Left lobe of liver (tissue), 2 donors: Measurements from ENCODE around the gene ZNF699. TPM values are rescaled to one million over a fixed set of nuclear protein-coding genes. Genes with fewer than 3 reads are reported as not detected.
A peak's percentile ranks its signal among the peaks of the same experiment; 100 is the strongest.
"Not testable (repeated sequence)": the region's sequence is repeated elsewhere in the genome, so short reads cannot be mapped to it uniquely, and the experiment has no call there.

ENCODE experiments used
- ATAC-seq: fragments of 200-7000 bp; cut with Tn5 transposase; one replicate; pipeline ENCODE4 v1.9.1; 2020; ENCODE audit warnings: mild to moderate bottlenecking, moderate library complexity
- DNase-seq: peaks from one replicate; pipeline ENCODE4 v3.0.0-alpha.2; 2020; ENCODE audit warnings: low spot score
- total RNA-seq: library from RNA; stranded (reverse); gene quantifications from one replicate; pipeline ENCODE4 v1.2.1, GENCODE V29; 2021
- donor health status: DM: no; HTN: no; CAD: no; lungs with moderate emphysema.
- donor health status: DM: no; HTN: yes; CAD: no.

The ZNF699 gene
- 0.93 TPM for total RNA-seq

DNA sequence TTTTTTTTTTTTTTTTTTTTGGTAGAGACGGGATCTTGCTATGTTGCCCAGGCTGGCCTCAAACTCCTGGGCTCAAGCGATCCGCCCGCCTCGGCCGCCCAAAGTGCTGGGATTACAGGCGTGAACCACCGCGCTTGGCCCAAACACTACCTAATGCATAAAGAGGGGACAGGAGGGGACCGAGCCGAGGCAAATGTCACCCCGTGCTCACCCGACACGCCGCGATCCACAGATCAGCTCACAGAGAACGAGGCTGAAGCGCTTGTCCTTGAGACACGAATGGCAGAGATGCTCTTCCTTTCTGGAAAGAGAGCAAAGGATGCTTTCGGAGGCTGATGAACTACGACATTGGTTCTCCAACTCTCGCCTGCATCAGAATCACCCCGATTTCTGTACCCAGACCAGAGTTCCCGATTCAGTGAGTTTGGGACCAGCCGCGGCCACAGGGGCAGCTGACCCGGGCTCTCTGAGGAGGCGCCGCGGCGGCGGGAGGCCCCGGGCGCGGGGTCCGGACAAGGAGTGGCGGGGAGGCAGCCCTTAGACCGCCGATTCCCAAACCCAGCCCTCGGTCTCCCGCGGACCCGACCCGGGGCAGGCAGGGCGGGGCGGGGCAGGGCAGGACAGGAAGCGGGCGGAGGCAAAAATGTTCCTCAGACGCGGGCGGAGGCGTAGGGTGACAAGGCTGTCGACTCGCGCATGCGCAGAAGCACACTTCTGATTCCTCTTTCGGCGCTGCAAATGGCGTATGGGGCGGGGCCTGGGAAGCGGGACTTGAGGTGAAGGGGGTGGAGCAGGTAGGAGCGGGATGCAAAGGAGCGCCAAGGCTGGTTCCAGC is at the start of gene ZNF699:
Gene ZNF699 (minus strand): TSS at position 700 of the 835 bp plus-strand sequence. CDS start 4,719 bp downstream, outside the sequence.
- ATAC-seq = peak; percentile 97
- DNase-seq = peak; percentile 94

DNA sequence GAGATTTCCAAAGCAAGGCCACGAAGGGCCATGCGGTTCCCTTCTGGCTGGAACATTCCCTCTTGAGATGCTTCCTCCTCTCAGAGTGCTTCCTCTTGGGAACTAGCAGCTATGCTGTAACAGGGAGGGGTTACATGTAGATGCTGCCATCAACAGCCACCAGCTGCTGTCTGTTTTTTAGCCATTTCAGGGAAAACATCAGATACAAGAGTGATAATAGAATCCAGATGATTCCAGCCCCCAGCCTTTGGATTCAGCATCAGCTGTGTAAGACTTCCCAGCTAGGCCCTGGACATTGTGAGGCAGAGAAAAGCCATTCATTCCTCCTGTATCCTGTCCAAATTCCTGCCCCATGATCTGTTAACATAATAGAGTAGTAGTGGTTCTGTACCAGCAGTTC is 45.0 kb upstream of the ZNF699 start:
- DNase-seq (no peak), ATAC-seq (no peak)

DNA sequence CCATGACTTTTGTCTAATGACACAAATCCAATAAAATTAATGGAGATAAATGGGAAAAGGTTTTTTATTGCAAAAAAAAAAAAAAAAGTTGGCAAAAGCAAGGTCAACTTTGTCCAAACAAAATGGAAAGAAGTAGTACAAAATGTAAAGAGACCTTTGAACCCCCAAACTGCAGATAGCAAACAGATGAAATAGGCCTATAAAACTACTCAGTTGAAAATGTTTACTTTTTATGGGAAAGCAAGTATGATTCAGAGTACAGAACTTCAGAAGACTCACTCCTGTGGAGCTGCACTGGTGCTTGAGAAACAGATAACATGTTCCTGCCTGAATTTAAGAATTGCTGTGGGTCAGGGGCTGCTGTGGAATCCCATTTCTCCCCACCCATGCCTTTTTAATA is 43.4 kb upstream of the ZNF699 start:
- ATAC-seq (no peak), DNase-seq (no peak)

DNA sequence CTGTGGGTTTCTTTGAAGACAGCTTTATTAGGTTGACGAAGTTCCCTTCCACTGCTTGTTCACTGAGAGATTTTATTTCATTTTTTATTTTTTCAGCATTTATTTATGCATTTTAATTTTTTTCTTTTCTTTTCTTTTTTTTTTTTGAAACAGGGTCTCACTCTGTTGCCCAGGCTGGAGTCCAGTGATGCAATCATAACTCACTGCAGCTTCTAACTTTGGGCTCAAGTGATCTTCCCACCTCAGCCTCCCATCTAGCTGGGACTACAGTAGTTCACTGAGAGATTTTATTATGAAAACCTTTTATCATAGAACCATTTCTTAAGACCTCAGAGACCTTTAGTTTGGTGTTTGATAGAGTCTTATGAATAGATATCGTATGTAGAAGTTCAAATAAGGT is 42.9 kb upstream of the ZNF699 start:
- DNase-seq = no peak
- no peak for ATAC-seq

DNA sequence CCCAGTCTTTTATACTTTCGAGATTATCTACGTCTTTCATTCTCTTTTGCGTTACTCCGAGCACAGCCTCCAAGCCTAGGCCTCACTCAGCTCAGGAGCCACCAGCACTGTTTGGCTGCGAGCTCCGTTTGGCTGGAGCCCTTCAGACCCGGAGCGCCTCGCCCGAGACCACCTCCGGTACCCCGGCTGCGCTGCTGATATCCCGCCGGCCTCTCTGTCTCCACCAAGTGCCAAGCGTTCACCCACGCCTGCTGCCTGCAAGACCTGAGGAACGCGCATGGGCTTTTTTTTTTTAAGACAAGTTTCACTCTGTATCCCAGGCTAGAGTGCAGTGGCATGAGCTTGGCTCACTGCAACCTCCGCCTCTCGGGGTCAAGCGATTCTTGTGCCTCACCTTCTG is 39.0 kb upstream of the ZNF699 start:
- ATAC-seq (no peak), DNase-seq (no peak)

DNA sequence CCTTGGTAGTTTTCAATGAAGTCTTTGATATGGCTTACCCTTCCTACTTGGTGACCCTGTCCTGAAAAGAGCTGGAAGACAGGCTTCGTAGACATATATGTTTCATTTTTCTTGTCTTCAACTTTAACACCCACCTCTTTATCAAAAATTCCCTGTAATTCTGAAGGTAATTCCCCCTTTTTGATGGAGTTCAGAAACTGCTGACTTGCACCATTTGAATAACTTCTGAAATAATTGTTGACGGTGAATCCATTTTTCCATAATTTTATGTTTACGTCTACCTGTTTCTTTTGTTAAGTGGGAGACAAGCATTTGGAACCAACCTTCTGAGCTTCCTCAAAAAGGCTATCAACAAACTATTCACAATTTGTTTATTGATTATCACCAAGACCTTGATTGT is 38.6 kb upstream of the ZNF699 start:
- ATAC-seq (no peak), DNase-seq (no peak)

DNA sequence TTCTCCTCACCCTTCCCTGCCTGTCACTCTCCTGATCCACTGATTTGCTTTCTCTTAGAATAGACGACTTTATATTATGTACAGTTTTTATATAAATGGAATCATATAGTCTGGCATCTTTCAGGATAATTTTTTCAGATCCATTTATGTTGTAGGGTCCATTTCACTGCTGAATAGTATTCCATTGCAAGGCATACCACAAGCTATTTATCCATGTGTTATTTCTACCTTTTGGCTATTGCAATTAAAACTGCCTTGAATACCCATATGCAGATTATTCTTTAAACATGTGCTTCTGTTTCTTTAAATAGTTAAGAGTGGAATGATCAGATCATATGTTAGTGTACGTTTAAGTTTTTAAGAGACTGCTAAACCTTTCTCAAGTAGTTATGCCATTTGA is 35.4 kb upstream of the ZNF699 start:
- ATAC-seq (no peak), DNase-seq (no peak)

DNA sequence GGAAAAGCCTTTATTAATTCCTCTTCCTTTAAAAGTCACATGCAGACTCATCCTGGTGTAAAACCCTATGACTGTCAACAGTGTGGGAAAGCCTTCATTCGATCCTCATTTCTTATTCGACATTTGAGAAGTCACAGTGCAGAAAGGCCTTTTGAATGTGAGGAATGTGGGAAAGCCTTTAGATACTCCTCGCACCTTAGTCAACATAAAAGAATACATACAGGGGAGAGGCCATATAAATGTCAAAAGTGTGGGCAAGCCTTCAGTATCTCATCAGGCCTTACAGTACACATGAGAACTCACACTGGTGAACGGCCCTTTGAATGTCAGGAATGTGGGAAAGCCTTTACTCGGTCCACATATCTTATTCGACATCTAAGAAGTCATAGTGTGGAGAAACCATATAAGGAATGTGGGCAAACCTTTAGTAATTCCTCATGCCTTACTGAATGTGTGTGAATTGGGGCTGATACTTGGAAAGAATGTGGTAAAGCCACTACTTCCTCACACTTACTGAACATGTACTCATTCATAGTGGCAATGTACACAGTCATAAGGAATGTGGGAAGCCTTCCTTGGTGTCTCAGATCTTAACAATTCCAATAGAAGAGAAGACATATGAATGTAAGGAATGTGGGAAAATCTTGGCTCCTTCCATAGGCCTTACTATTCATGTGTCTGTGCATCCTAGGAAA is 33.1 kb upstream of the ZNF699 start:
- DNase-seq = no peak
- ATAC-seq = no peak

DNA sequence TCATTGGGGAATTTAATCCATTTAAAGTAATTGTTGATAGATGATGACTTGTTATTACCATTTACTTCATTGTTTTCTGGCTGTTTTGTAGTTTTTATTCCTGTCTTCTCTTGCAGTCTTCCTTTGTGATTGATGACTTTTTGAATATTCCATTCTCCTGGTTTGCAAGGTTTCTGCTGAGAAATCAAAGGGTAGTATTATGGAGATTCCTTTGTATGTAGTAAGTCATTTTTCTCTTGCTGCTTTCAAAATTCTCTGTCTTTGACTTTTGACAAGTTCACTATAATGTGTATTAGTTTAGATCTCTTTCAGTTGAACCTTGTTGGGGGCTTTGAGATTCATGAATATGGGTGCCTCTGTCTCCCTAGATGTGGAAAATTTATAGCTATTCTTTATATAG is 20.4 kb upstream of the ZNF699 start:
- no peak for ATAC-seq
- DNase-seq = no peak

DNA sequence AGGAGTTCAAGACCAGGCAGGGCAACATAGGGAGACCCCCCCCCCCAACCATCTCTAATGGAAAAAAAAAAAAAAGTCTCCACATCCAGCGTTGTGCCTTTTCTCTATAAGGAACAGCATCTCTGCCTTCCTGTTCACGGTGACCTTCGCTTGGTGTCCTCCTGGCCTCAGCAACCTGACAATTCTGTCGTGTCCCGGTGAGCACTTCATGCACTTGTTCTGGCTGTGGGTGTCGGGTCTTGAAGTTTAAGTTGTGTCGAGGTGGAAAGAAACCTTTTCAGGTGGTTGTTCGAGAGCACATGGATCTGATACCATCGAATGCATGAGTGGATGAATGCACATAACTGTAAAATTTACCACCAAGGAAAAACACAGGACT is 14.9 kb upstream of the ZNF699 start:
- DNase-seq = no peak
- ATAC-seq = no peak

DNA sequence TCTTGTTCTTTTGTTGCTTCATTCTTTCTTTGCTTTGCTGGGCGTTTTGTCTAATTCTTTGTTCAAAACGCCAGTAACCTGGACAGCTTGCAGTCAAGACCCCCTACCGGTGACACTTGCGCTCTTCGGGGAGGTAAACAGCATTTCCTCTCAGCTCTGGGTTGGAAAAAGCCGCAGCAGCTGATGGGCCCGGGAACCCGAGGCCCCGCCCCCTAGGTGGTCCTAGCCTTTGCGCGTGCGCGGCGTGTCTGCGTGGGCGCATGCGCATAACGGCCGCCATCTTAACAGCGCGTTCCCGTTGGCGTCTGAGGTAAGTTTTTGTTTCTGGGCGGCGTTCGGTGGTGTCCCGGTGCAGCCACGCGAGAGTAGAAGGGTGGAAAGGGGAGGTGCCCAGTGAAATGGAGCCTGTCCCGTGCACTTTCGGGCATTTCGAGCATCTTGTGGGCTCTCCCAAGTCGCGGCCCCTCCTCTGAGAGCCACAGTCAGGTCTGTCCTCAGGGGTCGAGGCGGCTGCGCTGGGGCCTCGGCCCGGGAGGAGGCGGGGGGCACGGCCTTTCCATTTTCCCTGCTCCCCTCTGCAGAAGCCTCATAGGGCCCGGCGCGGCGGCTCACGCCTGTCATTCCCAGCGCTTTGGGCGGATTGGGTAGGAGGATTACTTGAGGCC is 14.4 kb upstream of the ZNF699 start, which contains the start of gene ZNF559:
Gene ZNF559 (plus strand): TSS at position 261 of the 665 bp plus-strand sequence. CDS start 14,371 bp downstream, outside the sequence.
- peak; percentile 93 for DNase-seq
- peak; percentile 96 for ATAC-seq

DNA sequence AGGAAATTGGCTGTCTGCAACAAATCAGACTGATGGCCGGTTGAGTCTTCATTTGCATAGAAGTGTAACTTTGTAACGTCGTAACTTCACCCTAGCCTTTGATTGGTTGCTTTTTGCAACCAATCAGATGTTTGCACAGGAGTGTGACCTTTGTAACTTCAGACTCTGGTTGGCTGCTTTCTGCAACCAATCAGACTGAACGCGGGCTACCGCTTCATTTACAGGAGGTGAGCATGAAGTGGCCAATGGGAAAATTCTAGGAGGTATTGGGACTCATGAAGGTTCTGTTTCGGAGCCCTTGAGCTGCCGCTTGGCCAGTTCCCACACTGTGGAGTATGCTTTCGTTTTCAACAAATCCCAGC is 13.9 kb upstream of the ZNF699 start:
- ATAC-seq (peak; percentile 65), DNase-seq (peak; percentile 63)

DNA sequence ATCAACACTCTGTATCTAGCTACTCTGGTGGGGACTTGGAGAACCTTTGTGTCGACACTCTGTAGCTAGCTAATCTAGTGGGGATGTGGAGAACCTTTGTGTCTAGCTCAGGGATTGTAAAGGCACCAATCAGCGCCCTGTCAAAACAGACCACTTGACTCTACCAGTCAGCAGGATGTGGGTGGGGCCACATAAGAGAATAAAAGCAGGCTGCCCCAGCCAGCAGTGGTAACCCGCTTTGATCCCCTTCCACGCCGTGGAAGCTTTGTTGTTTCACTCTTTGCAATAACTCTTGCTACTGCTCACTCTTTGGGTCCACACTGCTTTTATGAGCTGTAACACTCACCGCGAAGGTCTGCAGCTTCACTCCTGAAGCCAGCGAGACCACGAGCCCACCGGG is 12.6 kb upstream of the ZNF699 start:
- not testable (repeated sequence) for ATAC-seq

DNA sequence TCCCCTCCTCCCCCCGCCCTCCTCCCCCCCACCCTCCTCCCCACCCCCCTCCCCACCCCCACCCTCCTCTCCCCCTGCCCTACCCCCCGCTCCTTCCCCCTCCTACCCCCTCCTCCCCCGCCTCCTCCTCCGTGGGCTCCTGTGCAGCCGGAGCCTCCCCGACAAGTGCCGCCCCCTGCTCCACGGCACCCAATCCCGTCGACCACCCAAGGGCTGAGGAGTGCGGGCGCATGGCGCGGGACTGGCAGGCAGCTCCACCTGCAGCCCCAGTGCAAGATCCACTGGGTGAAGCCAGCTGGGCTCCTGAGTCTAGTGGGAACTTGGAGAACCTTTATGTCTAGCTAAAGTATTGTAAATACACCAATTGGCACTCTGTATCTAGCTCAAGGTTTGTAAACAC is 12.1 kb upstream of the ZNF699 start:
- not testable (repeated sequence) for ATAC-seq, DNase-seq

More for the DNA sequence above, 12.6 kb upstream of the ZNF699 start:
- not testable (repeated sequence) for DNase-seq

DNA sequence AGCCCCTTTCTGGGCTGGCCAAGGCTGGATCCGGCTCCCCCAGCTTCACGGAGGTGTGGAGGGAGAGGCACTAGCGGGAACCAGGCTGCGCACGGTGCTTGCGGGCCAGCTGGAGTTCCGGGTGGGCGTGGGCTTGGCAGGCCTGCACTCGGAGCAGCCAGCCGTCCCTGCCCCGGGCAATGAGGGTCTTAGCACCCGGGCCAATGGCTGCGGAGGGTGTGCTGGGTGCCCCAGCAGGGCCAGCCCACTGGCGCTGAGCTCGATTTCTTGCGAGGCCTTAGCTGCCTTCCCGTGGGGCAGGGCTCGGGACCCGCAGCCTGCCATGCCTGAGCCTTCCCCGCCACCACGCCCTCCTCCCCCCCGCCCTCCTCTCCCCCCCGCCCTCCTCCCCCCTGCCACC is 11.7 kb upstream of the ZNF699 start:
- no peak for ATAC-seq
- no peak for DNase-seq

DNA sequence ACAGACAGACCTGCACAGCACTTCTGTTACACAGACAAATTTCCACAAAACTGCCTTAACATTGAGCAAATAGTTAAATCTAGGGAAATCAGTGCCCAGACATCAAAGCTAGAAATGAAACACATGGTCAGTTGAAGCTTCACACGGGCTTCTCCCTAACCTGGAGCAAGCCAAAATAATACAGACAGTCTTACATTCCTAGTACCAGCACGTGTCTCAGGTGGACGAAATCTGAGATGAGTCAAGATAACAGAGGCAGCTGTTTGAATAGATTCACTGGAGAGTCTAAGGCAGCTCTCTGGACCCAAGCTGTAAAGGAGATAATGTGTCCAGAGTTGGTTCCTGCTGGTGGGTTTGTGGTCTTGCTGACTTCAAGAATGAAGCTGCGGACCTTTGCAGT is 4.1 kb upstream of the ZNF699 start:
- ATAC-seq = no peak
- no peak for DNase-seq

DNA sequence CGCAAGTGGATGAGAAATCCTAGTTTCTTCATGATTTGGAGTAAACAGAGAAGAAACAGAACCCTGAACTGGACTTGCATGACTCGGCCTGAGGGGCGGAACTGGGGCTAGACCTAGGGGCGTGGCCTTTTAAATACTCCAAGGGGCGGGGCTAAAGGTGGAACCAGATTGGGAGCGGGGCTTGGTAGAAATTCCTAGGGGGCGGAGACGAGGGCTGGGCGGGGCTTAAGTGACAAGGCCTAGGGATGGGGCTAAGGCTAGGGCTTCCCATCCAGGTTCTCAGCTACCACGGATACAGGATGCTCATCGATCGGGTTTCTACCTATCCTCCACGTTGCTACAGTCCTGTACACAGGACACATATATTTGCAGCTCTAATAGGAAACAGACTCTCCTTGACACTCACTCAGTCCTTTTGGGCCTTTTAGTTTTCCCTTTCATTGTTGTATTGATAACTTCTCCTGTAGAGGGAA is 372 bp upstream of the ZNF699 start:
- ATAC-seq = peak; percentile 76
- no peak for DNase-seq

DNA sequence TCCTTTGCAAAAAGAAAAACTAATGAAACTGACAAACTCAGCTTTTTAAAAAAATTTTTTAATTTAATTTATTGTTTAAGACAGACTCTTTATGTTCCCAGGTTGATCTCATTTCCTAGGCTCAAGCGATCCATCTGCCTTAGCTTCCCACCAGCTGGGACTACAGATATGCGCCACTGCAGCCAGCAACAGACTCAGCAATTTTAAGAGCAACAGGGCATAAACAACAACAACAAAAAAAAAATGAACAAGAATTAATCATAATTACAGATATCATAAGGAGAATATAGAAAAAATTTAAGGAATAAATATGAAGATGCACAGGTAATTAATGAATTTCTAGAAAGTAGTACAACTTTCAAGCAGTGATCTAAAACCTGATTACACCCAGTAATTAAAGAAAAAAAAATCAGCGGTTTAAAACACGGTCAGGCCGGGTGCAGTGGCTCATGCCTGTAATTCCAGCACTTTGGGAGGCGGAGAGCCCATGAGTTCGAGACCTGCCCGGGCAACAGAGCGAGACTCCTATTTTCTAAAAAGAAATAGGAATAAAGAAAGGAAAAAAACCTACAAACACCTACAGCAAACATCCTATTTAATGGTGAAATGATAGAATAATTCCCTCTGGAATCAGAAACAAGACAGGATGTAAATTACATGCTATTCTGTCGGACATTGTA is 1.4 kb downstream of the ZNF699 start:
- DNase-seq (no peak), ATAC-seq (no peak)

DNA sequence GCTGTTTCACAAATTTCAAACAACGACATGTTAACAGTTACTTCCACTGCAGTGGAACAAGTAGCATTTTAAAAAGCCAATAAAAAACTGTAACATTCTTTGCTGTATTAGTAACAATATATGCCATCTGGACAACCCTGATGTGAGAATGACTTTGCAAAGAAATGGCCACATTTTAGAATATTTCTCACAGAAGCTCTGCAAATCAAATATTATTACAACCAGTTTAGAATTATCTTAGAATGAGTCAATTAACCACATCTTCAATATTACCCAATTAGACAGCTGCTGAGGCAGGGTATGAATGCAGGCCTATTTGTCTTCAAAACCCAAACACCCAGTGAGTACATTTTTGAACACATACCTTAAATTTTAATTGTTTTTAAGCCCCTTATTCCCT is 3.2 kb downstream of the ZNF699 start:
- DNase-seq = no peak
- ATAC-seq = no peak

DNA sequence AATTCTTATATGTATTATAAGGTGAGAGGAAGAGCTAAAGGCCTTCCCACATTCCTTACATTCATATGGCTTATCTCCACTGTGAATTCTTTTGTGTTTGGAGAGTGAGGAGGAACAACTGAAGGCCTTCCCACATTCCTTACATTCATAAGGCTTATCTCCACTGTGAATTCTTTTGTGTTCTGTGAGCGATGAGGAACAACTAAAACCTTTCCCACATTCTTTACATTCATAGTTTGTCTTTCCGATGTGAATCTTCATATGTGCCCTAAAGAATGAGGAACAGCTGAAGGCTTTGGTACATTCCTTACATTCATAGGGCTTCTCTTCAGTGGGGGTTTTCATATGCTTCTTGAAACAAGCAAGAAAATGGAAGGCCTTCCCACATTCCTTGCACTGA is 13.3 kb downstream of the ZNF699 start:
- no peak for ATAC-seq
- DNase-seq = no peak

DNA sequence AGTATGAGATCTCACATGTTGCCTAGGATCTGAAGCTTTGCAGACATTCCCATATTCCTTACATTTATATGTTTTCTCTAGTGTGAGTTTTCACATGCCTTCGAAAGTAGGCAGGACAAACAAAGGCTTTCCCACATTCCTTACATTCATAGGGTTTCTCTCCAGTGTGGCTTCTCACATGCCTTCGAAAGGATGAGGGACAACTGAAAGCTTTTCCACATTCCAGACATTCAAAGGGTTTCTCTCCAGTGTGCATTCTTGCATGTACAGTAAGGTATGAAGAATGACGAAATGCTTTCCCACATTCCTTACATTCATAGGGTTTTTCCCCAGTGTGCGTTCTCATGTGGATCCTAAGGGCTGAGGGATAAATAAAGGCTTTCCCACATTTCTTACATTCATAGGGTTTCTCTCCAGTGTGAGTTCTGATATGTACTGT is 14.2 kb downstream of the ZNF699 start:
- no peak for DNase-seq
- no peak for ATAC-seq
